Activated T-cell treated with anti-CD3 and anti-CD28 coated beads for 4 hours (primary cell): ENCODE data around the gene CARD14.
"Not testable (repeated sequence)": the region's sequence is repeated elsewhere in the genome, so short reads cannot be mapped to it uniquely, and the experiment has no call there.

Source experiments
- DNase-seq: peaks from one replicate; pipeline ENCODE4 v3.0.0-alpha.2; 2020

The CARD14 gene

DNA sequence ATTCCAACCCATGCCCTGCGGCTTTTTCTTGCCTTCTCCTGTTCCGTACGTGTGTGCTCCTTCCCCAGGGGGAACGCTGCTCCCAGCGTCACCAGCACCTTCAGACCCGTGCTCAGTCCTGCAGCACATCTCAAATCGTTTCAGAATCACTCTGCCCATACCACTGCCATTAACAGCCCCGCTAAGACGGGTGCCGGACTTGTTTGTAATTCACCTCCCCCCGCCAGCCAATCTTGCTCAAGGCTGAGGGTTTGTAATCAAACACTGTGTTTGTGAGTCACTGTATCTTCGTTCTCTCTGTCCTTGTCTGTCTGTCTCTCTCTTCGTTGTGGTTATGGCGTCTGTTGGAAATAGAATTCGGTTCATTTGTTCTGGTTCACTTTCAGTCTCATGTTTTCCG, 17.3 kb downstream of the CARD14 start:
- no peak for DNase-seq

- no peak for DNase-seq
Measured at GRCh38 chr17:80187515-80187941, 17.7 kb downstream of the CARD14 start.

GRCh38 chr17:80189611-80190010, 19.8 kb downstream of the CARD14 start:
- no peak for DNase-seq

- DNase-seq = no peak
Measured at GRCh38 chr17:80190716-80191115, 20.9 kb downstream of the CARD14 start.

GRCh38 chr17:80191192-80191591, 21.4 kb downstream of the CARD14 start:
- DNase-seq = no peak

GRCh38 chr17:80191865-80192661, 22.2 kb downstream of the CARD14 start:
- DNase-seq = no peak

DNA sequence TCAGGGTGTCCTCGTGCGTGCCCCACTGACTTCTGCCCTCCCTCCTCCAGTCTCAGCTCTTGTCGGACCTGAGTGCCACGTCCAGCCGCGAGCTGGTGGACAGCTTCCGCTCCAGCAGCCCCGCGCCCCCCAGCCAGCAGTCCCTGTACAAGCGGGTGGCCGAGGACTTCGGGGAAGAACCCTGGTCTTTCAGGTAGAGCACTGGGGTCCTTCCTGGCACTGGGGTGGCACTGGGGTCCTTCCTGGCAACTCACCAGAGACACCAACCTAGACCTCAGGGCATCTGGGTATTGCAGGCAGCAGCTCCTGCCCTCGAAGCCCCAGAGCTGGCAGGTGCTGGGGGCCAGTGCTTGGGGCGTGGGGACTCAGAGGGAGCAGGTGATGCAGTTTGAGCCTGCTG, 25.3 kb downstream of the CARD14 start:
- no peak for DNase-seq

- DNase-seq = peak; percentile 51
Measured at GRCh38 chr17:80195671-80196529, 26.1 kb downstream of the CARD14 start.

- DNase-seq = no peak
Measured at GRCh38 chr17:80196652-80197051, 26.8 kb downstream of the CARD14 start.

DNA sequence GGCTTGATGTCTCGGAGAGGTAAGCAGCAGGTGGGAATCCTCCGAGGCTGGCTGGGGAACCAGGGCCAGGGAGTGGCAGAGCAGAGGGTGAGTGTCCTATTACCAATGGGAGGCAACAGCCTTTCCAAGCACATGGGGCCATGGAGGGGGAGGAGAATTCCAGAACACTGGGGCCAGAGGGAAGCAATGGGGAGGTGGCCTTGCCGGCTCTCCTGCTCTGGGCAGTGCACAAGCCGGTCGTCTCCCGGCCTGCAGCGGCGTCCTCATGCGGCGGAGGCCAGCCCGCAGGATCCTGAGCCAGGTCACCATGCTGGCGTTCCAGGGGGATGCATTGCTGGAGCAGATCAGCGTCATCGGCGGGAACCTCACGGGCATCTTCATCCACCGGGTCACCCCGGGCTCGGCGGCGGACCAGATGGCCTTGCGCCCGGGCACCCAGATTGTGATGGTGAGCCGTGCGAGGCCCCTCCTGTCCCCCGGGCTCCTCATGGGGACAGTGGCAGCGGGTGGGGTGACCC, 28.4 kb downstream of the CARD14 start:
- no peak for DNase-seq

- not testable (repeated sequence) for DNase-seq
Measured at GRCh38 chr17:80199295-80199694, 29.5 kb downstream of the CARD14 start.

- no peak for DNase-seq
Measured at GRCh38 chr17:80201446-80201845, 31.6 kb downstream of the CARD14 start.

DNA sequence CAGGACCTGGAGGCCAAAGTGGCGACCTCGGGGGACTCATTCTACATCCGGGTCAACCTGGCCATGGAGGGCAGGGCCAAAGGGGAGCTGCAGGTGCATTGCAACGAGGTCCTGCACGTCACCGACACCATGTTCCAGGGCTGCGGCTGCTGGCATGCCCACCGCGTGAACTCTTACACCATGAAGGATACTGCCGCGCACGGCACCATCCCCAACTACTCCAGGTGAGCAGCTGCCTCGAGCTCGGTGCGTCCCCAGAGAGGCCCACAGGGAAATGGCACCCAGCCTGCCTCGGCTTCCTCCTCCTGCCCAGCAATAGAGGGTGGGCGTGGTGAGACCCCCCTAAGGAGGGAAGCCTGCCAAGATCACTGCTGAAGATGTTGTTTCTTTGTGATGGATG, 32.4 kb downstream of the CARD14 start:
- DNase-seq = no peak

DNA sequence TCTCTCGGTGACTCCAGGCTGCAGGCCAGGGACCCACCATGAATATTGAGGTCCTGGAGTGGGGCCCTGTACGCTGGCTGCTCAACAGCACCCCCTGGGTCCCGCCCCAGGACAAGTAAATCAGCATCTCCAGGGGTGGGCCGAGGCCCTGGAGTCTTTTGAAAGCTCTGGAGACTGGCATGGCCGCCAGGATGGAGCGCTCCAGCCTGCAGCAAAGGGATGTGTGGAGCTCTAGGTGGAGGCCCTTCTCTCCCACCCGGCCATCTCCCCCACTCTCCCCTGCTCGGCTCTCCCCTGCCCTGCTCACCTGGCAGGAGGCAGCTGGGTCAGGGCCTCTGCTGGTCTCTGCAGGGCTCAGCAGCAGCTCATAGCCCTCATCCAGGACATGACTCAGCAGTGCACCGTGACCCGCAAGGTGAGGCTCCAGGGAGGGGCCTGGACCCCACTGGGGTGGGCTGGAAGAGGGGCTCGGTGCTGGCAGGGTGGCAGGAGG, 33.7 kb downstream of the CARD14 start:
- DNase-seq = no peak

DNA sequence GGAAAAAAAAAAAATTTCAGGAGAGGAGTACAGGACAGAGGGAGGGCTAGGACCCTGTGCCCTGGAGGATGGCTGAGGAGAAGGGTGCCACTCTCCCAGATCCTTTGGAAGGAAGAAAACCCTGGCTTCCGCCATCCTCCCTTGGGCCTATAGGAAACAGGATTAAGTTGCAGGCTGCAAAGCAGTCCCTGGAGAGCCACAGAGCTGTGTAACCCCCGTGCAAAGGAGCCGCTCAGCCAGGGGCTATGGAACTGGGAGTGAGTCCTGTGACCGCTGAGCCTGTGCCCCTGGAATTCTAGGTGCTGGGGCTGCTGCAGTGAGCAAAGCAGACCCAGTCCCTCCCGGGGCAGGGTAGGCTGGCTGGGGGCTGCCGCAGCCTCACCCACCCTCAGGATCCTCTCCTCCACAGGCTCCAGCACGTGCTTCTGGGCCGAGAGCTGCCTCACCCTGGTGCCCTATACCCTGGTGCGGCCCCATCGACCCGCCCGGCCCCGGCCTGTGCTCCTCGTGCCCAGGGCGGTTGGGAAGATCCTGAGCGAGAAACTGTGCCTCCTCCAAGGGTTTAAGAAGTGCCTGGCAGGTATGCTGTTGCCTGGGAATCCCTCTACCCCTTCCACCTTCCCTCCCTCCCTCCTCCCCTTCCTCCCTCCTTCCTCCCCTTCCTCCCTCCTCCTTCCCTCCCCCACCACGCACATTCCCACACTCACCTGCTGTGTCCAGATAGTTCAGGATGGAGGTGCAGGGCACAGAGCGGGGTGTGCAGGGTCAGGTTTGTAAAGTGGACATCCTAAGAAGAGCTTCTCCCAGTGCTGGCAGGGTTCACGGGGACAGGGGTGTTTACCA, 35.0 kb downstream of the CARD14 start:
- no peak for DNase-seq

GRCh38 chr17:80205811-80206210, 36.0 kb downstream of the CARD14 start:
- DNase-seq = no peak

DNA sequence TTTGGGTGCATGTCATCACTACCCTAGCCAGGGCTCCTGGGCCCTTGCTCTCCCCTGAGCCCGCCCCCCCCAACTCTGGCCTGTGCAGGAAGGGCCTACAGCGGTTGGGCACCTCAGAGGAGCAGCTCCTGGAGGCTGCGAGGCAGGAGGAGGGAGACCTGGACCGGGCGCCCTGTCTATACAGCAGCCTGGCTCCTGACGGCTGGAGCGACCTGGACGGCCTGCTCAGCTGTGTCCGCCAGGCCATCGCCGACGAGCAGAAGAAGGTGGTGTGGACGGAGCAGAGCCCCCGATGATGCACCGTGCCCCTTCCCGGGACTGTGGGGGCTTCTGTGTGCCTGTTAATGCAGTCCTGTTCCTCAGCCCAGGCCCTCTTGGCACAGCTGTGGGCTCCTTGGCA, 38.2 kb downstream of the CARD14 start:
- DNase-seq = no peak

- no peak for DNase-seq
Measured at GRCh38 chr17:80209765-80210164, 39.9 kb downstream of the CARD14 start.

GRCh38 chr17:80210348-80211108, 40.7 kb downstream of the CARD14 start:
- no peak for DNase-seq

DNA sequence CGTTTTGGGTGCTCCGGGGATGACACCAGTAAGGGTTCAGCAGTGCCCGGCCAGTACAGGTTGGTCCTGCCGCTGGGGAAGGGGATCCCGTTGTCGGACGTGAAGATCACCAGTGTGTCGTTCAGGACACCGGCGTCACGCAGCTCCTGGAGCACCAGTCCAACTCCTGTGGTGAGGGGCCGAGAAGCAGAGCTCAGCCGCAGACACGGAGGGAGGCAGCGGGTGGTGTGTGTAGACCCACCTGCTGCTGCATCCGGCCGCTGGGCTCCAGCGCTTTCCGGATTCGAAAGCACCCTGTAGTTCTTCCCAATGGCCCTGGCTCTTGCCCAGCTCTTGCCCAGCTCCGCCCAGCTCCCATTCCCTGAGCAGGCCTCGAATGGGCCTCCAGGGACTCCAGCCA, 42.3 kb downstream of the CARD14 start:
- DNase-seq = no peak

- DNase-seq = no peak
Measured at GRCh38 chr17:80212511-80212910, 42.7 kb downstream of the CARD14 start.
